Measurements from ENCODE around the gene TBC1D14.
A peak's percentile ranks its signal among the peaks of the same experiment; 100 is the strongest.

TBC1D14 gene

GRCh38 chr4:7068883-7069282 lies 159.3 kb downstream of the TBC1D14 start:
- TF ChIP-seq ZC3H10 (CRISPR knock-in tag; IDR thresholded peaks at IDR 0.05) (no peak), OSR1 (CRISPR knock-in tag; IDR thresholded peaks at IDR 0.05) (no peak), GLIS3 (CRISPR knock-in tag; IDR thresholded peaks at IDR 0.05) (no peak), ZNF565 (CRISPR knock-in tag; conservative IDR thresholded peaks at IDR 0.05; ENCODE audit: low read depth) (no peak), ZNF8 (CRISPR knock-in tag; IDR thresholded peaks at IDR 0.05) (no peak), CSRNP3 (CRISPR knock-in tag; IDR thresholded peaks at IDR 0.05) (no peak), PATZ1 (CRISPR knock-in tag; IDR thresholded peaks at IDR 0.05; ENCODE audit: borderline replicate concordance) (no peak), TOX (CRISPR knock-in tag; IDR thresholded peaks at IDR 0.05; ENCODE audit: borderline replicate concordance) (no peak), ZNF70 (CRISPR knock-in tag; IDR thresholded peaks at IDR 0.05) (no peak), ARNTL (CRISPR knock-in tag; IDR thresholded peaks at IDR 0.05; ENCODE audit: borderline replicate concordance, low read depth) (no peak), BACH2 (CRISPR knock-in tag; IDR thresholded peaks at IDR 0.05; ENCODE audit: borderline replicate concordance) (no peak), ISL1 (CRISPR knock-in tag; IDR thresholded peaks at IDR 0.05) (no peak), CREB5 (CRISPR knock-in tag; IDR thresholded peaks at IDR 0.05; ENCODE audit: low read depth) (no peak), SNAI2 (CRISPR knock-in tag; IDR thresholded peaks at IDR 0.05) (no peak), PPARA (CRISPR knock-in tag; IDR thresholded peaks at IDR 0.05; ENCODE audit: borderline replicate concordance) (no peak), TCF4 (CRISPR knock-in tag; IDR thresholded peaks at IDR 0.05; ENCODE audit: borderline replicate concordance) (no peak)
- TF ChIP-seq, protein P1, sequence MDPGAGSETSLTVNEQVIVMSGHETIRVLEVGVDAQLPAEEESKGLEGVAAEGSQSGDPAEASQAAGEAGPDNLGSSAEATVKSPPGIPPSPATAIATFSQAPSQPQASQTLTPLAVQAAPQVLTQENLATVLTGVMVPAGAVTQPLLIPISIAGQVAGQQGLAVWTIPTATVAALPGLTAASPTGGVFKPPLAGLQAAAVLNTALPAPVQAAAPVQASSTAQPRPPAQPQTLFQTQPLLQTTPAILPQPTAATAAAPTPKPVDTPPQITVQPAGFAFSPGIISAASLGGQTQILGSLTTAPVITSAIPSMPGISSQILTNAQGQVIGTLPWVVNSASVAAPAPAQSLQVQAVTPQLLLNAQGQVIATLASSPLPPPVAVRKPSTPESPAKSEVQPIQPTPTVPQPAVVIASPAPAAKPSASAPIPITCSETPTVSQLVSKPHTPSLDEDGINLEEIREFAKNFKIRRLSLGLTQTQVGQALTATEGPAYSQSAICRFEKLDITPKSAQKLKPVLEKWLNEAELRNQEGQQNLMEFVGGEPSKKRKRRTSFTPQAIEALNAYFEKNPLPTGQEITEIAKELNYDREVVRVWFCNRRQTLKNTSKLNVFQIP (CRISPR knock-in tag; IDR thresholded peaks at IDR 0.05; ENCODE audit: borderline replicate concordance, low read depth) = no peak
- TF ChIP-seq, protein P2, sequence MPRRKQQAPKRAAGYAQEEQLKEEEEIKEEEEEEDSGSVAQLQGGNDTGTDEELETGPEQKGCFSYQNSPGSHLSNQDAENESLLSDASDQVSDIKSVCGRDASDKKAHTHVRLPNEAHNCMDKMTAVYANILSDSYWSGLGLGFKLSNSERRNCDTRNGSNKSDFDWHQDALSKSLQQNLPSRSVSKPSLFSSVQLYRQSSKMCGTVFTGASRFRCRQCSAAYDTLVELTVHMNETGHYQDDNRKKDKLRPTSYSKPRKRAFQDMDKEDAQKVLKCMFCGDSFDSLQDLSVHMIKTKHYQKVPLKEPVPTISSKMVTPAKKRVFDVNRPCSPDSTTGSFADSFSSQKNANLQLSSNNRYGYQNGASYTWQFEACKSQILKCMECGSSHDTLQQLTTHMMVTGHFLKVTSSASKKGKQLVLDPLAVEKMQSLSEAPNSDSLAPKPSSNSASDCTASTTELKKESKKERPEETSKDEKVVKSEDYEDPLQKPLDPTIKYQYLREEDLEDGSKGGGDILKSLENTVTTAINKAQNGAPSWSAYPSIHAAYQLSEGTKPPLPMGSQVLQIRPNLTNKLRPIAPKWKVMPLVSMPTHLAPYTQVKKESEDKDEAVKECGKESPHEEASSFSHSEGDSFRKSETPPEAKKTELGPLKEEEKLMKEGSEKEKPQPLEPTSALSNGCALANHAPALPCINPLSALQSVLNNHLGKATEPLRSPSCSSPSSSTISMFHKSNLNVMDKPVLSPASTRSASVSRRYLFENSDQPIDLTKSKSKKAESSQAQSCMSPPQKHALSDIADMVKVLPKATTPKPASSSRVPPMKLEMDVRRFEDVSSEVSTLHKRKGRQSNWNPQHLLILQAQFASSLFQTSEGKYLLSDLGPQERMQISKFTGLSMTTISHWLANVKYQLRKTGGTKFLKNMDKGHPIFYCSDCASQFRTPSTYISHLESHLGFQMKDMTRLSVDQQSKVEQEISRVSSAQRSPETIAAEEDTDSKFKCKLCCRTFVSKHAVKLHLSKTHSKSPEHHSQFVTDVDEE (CRISPR knock-in tag; IDR thresholded peaks at IDR 0.05) = no peak
- ATAC-seq = peak; percentile 8

DNA sequence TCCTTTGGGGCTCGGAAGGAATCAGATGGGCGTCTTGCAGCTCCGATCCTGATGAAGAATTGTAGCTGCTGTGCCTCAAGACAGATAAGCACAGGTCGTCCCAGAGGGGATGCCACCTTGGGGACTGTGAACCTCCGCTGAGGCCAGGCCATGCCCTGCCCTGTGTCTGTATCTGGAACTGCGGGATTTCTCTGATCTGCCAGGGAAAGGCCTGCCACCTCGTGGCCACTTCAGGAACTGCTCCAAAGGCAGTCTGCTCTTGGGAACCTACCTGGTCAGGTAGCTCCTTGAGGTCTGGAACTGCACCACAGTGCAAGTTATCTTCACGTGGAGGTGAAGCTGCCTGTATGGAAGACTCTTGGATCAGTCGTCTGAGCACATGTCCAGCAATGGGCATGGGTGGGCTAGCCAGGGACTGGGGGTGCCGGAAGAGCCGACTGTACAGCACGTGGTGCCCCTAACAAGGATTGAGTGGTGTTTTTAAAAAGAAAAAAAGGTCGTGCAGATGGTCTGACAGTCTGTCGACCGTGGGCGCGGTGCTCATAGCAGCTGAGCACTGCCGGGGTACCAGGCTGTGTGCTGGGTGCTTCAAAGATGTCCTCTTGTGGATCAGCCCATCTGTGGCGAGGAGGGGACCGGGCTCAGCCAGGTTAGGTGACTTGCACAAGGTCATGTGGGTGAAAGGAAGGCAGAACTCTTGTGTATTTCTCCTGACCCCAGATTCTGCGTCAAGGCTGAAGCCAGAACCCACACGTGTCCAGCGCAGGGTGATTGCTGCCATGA lies 161.3 kb downstream of the TBC1D14 start:
- ATAC-seq = peak; percentile 25
- TF ChIP-seq ZFP30 (CRISPR knock-in tag; IDR thresholded peaks at IDR 0.05) (no peak), ZFP3 (CRISPR knock-in tag; IDR thresholded peaks at IDR 0.05) (no peak), ISL1 (CRISPR knock-in tag; IDR thresholded peaks at IDR 0.05) (no peak), ZNF565 (CRISPR knock-in tag; conservative IDR thresholded peaks at IDR 0.05; ENCODE audit: low read depth) (no peak), ZC3H10 (CRISPR knock-in tag; IDR thresholded peaks at IDR 0.05) (no peak), PPARA (CRISPR knock-in tag; IDR thresholded peaks at IDR 0.05; ENCODE audit: borderline replicate concordance) (no peak), ESRRG (CRISPR knock-in tag; IDR thresholded peaks at IDR 0.05) (no peak), RARB (CRISPR knock-in tag; IDR thresholded peaks at IDR 0.05) (no peak), OSR1 (CRISPR knock-in tag; IDR thresholded peaks at IDR 0.05) (no peak), CSRNP3 (CRISPR knock-in tag; IDR thresholded peaks at IDR 0.05) (no peak), ZNF70 (CRISPR knock-in tag; IDR thresholded peaks at IDR 0.05) (no peak), ZNF8 (CRISPR knock-in tag; IDR thresholded peaks at IDR 0.05) (no peak), SNAI2 (CRISPR knock-in tag; IDR thresholded peaks at IDR 0.05) (no peak), BACH2 (CRISPR knock-in tag; IDR thresholded peaks at IDR 0.05; ENCODE audit: borderline replicate concordance) (no peak), TCF4 (CRISPR knock-in tag; IDR thresholded peaks at IDR 0.05; ENCODE audit: borderline replicate concordance) (no peak), ARNTL (CRISPR knock-in tag; IDR thresholded peaks at IDR 0.05; ENCODE audit: borderline replicate concordance, low read depth) (no peak), TOX (CRISPR knock-in tag; IDR thresholded peaks at IDR 0.05; ENCODE audit: borderline replicate concordance) (no peak), PATZ1 (CRISPR knock-in tag; IDR thresholded peaks at IDR 0.05; ENCODE audit: borderline replicate concordance) (no peak)
- TF ChIP-seq, protein P1 (CRISPR knock-in tag; IDR thresholded peaks at IDR 0.05; ENCODE audit: borderline replicate concordance, low read depth) = no peak
